HepG2 (cell line): ENCODE data around the gene CTF1. TPM values are rescaled to one million over a fixed set of nuclear protein-coding genes. Genes with fewer than 3 reads are reported as not detected.

Experiments
- CBX2 ChIP-seq, 2 experiments: fragments of 200-600 bp in 1 of 2; sonication (generic); formaldehyde crosslinking in 1 of 2; IDR thresholded peaks; 2 replicates each; pipeline versions ENCODE4 v1.7.0 to v1.8.1; 2018 to 2022; ENCODE audit warnings: low read depth in 2 of 2, low read length in 1 of 2, mild to moderate bottlenecking in 1 of 2, missing genetic modification reagents in 1 of 2
- ELF4 ChIP-seq: sonication (generic); formaldehyde crosslinking; IDR thresholded peaks from 2 replicates; pipeline ENCODE4 v1.5.0; 2020; ENCODE audit warnings: missing genetic modification reagents, mild to moderate bottlenecking, moderate library complexity, borderline replicate concordance
- MAFG ChIP-seq: sonication (generic); formaldehyde crosslinking; IDR thresholded peaks from 2 replicates; pipeline ENCODE4 v1.5.1; 2020; ENCODE audit warnings: mild to moderate bottlenecking, missing genetic modification reagents
- POLR2AphosphoS5 ChIP-seq: IDR thresholded peaks from 2 replicates; pipeline ENCODE4 v1.6.1; 2012; ENCODE audit warnings: low read depth, low read length
- TCF12 ChIP-seq, 2 experiments: fragments of 450-650 bp in 1 of 2; sonication (generic) in 1 of 2; formaldehyde crosslinking in 1 of 2; IDR thresholded peaks; 2 replicates each; pipeline versions ENCODE4 v1.6.1 to v1.8.0; 2017 to 2022; ENCODE audit warnings: antibody characterized with exemption in 1 of 2, mild to moderate bottlenecking in 1 of 2, missing genetic modification reagents in 1 of 2, moderate library complexity in 1 of 2
- ZC3H13 ChIP-seq: sonication (generic); formaldehyde crosslinking; IDR thresholded peaks from 2 replicates; pipeline ENCODE4 v1.8.1; 2023; ENCODE audit warnings: mild to moderate bottlenecking, missing genetic modification reagents, moderate library complexity
- ZNF180 ChIP-seq: sonication (generic); formaldehyde crosslinking; IDR thresholded peaks from 2 replicates; pipeline ENCODE4 v1.4.0; 2020; ENCODE audit warnings: low read depth, missing genetic modification reagents, borderline replicate concordance
- ZNF224 ChIP-seq: sonication (generic); formaldehyde crosslinking; IDR thresholded peaks from 2 replicates; pipeline ENCODE4 v1.5.0; 2020; ENCODE audit warnings: mild to moderate bottlenecking, missing genetic modification reagents
- ZNF501 ChIP-seq: sonication (generic); formaldehyde crosslinking; IDR thresholded peaks from 2 replicates; pipeline ENCODE4 v1.5.1; 2020; ENCODE audit warnings: mild to moderate bottlenecking, moderate library complexity, missing genetic modification reagents
- ZNF567 ChIP-seq: sonication (generic); formaldehyde crosslinking; IDR thresholded peaks from 2 replicates; pipeline ENCODE4 v1.8.1; 2023; ENCODE audit warnings: mild to moderate bottlenecking, missing genetic modification reagents, borderline replicate concordance
- ZNF737 ChIP-seq: sonication (generic); formaldehyde crosslinking; IDR thresholded peaks from 2 replicates; pipeline ENCODE4 v1.5.0; 2020; ENCODE audit warnings: missing genetic modification reagents, mild to moderate bottlenecking, borderline replicate concordance
- ZNF773 ChIP-seq: sonication (generic); formaldehyde crosslinking; IDR thresholded peaks from 2 replicates; pipeline ENCODE4 v1.4.0; 2020; ENCODE audit warnings: missing genetic modification reagents, borderline replicate concordance
- ZNF780A ChIP-seq: sonication (generic); formaldehyde crosslinking; IDR thresholded peaks from 2 replicates; pipeline ENCODE4 v1.8.0; 2022; ENCODE audit warnings: mild to moderate bottlenecking, missing genetic modification reagents, moderate library complexity
- ZSCAN20 ChIP-seq: sonication (generic); formaldehyde crosslinking; IDR thresholded peaks from 2 replicates; pipeline ENCODE4 v1.4.0; 2020; ENCODE audit warnings: missing genetic modification reagents, mild to moderate bottlenecking, borderline replicate concordance
- polyA plus RNA-seq, 8 experiments: library from polyadenylated mRNA; depleted of rRNA in 3 of 8; stranded (reverse) in 7 of 8; unstranded in 1 of 8; fragments of >200 nt; fragmentation: Illumina TruSeq in 4 of 8; extraction: Trizol in 4 of 8; gene quantifications; 2 replicates each; pipeline versions ENCODE4 v1.2.1 to v1.2.3, GENCODE V29; 2011 to 2016; ENCODE audit warnings: low read depth in 4 of 8, missing spikeins in 1 of 8, mixed read lengths in 1 of 8; ENCODE audit not compliant: insufficient read depth in 1 of 8
- total RNA-seq, 5 experiments: library from RNA; depleted of rRNA; stranded (reverse); fragments of >200 nt; fragmentation: Illumina TruSeq; extraction: Trizol; gene quantifications; 2 replicates each; pipeline ENCODE4 v1.2.3, GENCODE V29; 2016; ENCODE audit warnings: low read depth in 1 of 5
- TF ChIP-seq, protein P1 (sequence below): sonication (generic); formaldehyde crosslinking; IDR thresholded peaks from 2 replicates; pipeline ENCODE4 v1.8.0; 2022; ENCODE audit warnings: mild to moderate bottlenecking, missing genetic modification reagents; ENCODE audit not compliant: insufficient replicate concordance
- TF ChIP-seq, protein P2 (sequence below): sonication (generic); formaldehyde crosslinking; IDR thresholded peaks from 2 replicates; pipeline ENCODE4 v1.4.0; 2020; ENCODE audit warnings: mild to moderate bottlenecking, missing genetic modification reagents
- TF ChIP-seq, protein P3 (sequence below): IDR thresholded peaks from 2 replicates; pipeline ENCODE4 v1.6.1; 2016; ENCODE audit warnings: low read depth, borderline replicate concordance
- TF ChIP-seq, protein P4 (sequence below): sonication (generic); formaldehyde crosslinking; IDR thresholded peaks from 2 replicates; pipeline ENCODE4 v1.4.0; 2020; ENCODE audit warnings: missing genetic modification reagents, borderline replicate concordance
- TF ChIP-seq, protein P5 (sequence below): sonication (generic); formaldehyde crosslinking; IDR thresholded peaks from 2 replicates; pipeline ENCODE4 v1.4.0; 2020; ENCODE audit warnings: missing genetic modification reagents

Gene CTF1
- total and polyA plus RNA-seq, 2 of the 13 experiments (the other 11 are each of a cell fraction or from before 2014, with no cell fraction given), result 0.13 to 1.8 TPM

DNA sequence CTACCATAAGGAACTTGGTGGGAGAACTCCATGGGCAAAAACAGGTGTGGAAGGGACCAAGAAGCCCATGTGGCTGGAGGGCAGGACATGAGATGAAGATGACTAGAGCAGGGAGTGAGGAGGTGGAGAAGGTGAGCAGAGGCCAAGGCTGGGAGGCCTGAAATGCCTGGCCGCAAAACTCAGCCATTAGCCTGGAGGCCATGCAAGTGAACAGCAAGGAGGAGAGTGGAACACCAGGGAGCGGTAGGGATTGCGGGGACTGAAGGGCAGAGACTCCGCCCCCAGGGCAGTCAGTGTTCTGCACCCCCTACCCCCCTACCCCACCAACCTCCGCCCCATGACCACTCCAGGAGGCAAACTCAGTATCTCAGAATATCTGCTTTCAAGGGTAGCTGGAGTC, 19.5 kb upstream of the CTF1 start (continued):
- no peak for TF ChIP-seq CBX2 (IDR thresholded peaks at IDR 0.05; ENCODE audit: low read depth, low read length)
- no peak for TF ChIP-seq CBX2 (CRISPR knock-in tag; IDR thresholded peaks at IDR 0.05; ENCODE audit: low read depth)
- TF ChIP-seq, protein P1, sequence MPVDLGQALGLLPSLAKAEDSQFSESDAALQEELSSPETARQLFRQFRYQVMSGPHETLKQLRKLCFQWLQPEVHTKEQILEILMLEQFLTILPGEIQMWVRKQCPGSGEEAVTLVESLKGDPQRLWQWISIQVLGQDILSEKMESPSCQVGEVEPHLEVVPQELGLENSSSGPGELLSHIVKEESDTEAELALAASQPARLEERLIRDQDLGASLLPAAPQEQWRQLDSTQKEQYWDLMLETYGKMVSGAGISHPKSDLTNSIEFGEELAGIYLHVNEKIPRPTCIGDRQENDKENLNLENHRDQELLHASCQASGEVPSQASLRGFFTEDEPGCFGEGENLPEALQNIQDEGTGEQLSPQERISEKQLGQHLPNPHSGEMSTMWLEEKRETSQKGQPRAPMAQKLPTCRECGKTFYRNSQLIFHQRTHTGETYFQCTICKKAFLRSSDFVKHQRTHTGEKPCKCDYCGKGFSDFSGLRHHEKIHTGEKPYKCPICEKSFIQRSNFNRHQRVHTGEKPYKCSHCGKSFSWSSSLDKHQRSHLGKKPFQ, result no peak
- TF ChIP-seq, protein P2, sequence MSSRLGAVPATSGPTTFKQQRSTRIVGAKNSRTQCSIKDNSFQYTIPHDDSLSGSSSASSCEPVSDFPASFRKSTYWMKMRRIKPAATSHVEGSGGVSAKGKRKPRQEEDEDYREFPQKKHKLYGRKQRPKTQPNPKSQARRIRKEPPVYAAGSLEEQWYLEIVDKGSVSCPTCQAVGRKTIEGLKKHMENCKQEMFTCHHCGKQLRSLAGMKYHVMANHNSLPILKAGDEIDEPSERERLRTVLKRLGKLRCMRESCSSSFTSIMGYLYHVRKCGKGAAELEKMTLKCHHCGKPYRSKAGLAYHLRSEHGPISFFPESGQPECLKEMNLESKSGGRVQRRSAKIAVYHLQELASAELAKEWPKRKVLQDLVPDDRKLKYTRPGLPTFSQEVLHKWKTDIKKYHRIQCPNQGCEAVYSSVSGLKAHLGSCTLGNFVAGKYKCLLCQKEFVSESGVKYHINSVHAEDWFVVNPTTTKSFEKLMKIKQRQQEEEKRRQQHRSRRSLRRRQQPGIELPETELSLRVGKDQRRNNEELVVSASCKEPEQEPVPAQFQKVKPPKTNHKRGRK (CRISPR knock-in tag), result no peak
- peak; percentile 55 for TF ChIP-seq POLR2AphosphoS5
- no peak for TF ChIP-seq ZNF780A
- TF ChIP-seq ZNF567 (CRISPR knock-in tag), result no peak
- TF ChIP-seq ZNF773 (CRISPR knock-in tag), result no peak
- no peak for TF ChIP-seq ZNF737 (CRISPR knock-in tag)
- no peak for TF ChIP-seq TCF12 (IDR thresholded peaks at IDR 0.05)
- no peak for TF ChIP-seq TCF12 (CRISPR knock-in tag; IDR thresholded peaks at IDR 0.05)
- TF ChIP-seq, protein P3, sequence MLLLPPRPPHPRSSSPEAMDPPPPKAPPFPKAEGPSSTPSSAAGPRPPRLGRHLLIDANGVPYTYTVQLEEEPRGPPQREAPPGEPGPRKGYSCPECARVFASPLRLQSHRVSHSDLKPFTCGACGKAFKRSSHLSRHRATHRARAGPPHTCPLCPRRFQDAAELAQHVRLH (CRISPR knock-in tag), result no peak
- TF ChIP-seq ZNF501 (CRISPR knock-in tag), result no peak
- no peak for TF ChIP-seq ZSCAN20 (CRISPR knock-in tag)
- peak; percentile 73; the same call in 1 of the 2 replicates for TF ChIP-seq ZNF180 (CRISPR knock-in tag)
- TF ChIP-seq, protein P4, sequence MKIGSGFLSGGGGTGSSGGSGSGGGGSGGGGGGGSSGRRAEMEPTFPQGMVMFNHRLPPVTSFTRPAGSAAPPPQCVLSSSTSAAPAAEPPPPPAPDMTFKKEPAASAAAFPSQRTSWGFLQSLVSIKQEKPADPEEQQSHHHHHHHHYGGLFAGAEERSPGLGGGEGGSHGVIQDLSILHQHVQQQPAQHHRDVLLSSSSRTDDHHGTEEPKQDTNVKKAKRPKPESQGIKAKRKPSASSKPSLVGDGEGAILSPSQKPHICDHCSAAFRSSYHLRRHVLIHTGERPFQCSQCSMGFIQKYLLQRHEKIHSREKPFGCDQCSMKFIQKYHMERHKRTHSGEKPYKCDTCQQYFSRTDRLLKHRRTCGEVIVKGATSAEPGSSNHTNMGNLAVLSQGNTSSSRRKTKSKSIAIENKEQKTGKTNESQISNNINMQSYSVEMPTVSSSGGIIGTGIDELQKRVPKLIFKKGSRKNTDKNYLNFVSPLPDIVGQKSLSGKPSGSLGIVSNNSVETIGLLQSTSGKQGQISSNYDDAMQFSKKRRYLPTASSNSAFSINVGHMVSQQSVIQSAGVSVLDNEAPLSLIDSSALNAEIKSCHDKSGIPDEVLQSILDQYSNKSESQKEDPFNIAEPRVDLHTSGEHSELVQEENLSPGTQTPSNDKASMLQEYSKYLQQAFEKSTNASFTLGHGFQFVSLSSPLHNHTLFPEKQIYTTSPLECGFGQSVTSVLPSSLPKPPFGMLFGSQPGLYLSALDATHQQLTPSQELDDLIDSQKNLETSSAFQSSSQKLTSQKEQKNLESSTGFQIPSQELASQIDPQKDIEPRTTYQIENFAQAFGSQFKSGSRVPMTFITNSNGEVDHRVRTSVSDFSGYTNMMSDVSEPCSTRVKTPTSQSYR (CRISPR knock-in tag), result peak; percentile 24; the same call in 1 of the 2 replicates
- TF ChIP-seq, protein P5, sequence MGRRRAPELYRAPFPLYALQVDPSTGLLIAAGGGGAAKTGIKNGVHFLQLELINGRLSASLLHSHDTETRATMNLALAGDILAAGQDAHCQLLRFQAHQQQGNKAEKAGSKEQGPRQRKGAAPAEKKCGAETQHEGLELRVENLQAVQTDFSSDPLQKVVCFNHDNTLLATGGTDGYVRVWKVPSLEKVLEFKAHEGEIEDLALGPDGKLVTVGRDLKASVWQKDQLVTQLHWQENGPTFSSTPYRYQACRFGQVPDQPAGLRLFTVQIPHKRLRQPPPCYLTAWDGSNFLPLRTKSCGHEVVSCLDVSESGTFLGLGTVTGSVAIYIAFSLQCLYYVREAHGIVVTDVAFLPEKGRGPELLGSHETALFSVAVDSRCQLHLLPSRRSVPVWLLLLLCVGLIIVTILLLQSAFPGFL (CRISPR knock-in tag), result no peak
- no peak for TF ChIP-seq ZNF224 (CRISPR knock-in tag)
- no peak for TF ChIP-seq ELF4 (CRISPR knock-in tag)
- TF ChIP-seq ZC3H13, result no peak
- no peak for TF ChIP-seq MAFG
